ENCODE data around the gene USH2A.

USH2A gene

DNA sequence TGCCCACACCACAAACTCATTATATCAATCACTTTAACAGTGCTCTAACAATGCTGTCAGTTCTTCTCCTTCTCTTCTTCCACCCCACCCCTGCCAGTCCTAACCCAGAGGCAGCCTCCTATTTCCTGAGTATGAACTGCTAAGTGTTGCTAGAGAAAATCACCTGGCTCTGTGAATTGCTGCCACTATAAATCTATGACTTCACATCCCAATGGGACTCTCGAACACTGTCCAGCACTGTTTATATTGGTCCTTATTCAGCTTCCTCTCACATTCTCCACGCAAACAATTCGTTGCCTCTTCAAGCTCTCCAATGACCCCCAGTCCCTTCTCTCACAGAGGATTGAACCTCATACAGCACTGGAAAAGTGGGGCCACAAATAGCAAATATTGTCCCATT lies 27.0 kb upstream of the USH2A start:
- TF ChIP-seq EP300 (IDR thresholded peaks at IDR 0.05; ENCODE audit: borderline replicate concordance) (no peak), EGR1 (IDR thresholded peaks at IDR 0.05) (no peak), FOXM1 (IDR thresholded peaks at IDR 0.05; ENCODE audit: borderline replicate concordance, low read depth) (no peak), YY1 (IDR thresholded peaks at IDR 0.05; ENCODE audit: low read depth) (no peak), TCF12 (IDR thresholded peaks at IDR 0.05; ENCODE audit: low read depth) (no peak), CREB1 (IDR thresholded peaks at IDR 0.05; ENCODE audit: low read depth) (no peak), NFIC (IDR thresholded peaks at IDR 0.05) (no peak), TEAD4 (IDR thresholded peaks at IDR 0.05) (no peak), RAD21 (IDR thresholded peaks at IDR 0.05; ENCODE audit: low read depth) (no peak)
- TF ChIP-seq, protein P1, sequence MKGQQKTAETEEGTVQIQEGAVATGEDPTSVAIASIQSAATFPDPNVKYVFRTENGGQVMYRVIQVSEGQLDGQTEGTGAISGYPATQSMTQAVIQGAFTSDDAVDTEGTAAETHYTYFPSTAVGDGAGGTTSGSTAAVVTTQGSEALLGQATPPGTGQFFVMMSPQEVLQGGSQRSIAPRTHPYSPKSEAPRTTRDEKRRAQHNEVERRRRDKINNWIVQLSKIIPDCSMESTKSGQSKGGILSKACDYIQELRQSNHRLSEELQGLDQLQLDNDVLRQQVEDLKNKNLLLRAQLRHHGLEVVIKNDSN (IDR thresholded peaks at IDR 0.05), result no peak

DNA sequence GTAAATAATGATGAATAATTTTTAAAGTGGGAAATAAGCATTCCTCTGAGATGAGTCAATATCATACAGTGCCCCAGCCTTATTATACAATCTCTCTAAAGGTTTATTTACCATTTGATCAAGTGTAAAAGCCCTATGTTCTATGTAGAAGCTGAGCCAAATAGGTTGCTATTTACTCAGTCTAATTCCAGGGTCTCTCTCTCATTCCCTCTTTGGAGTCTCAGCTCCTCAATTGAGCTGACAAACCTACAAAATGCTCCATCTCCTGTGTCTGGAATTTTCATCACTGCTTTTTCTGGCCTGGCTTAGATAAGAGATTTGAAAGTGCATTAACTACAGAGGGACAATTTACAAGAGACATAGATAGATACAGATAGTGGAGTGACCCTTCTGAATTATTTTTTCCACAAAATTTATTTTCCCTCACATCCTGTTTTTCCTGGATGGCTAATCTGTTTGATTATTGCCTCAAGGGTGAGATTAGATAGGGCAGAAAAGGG lies 24.8 kb upstream of the USH2A start:
- TF ChIP-seq ZBTB7A (IDR thresholded peaks at IDR 0.05; ENCODE audit: low read depth) (no peak), CEBPB (IDR thresholded peaks at IDR 0.05) (no peak), RAD21 (IDR thresholded peaks at IDR 0.05; ENCODE audit: low read depth) (no peak)

DNA sequence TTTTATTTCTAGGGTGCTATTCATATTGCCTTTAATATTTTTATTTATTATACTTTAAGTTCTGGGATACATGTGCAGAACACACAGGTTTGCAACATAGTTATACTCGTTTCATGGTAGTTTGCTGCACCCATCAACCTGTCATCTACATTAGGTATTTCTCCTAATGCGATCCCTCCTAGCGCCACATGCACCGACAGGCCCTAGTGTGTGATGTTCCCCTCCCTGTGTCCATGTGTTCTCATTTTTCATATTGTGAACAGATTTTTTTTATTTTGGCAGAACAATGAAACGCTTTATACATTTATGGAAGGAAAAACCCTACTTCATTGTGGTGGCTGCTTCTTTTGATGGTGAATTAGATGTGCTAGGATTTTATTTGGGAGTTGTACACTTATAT lies 14.4 kb upstream of the USH2A start:
- TF ChIP-seq, protein P1 (IDR thresholded peaks at IDR 0.05), result no peak
- no peak for TF ChIP-seq YY1 (IDR thresholded peaks at IDR 0.05; ENCODE audit: low read depth)
- TF ChIP-seq EP300 (IDR thresholded peaks at IDR 0.05; ENCODE audit: borderline replicate concordance), result no peak
- TF ChIP-seq FOXM1 (IDR thresholded peaks at IDR 0.05; ENCODE audit: borderline replicate concordance, low read depth), result no peak
- TF ChIP-seq ZBTB7A (IDR thresholded peaks at IDR 0.05; ENCODE audit: low read depth), result no peak
- no peak for TF ChIP-seq TEAD4 (IDR thresholded peaks at IDR 0.05)
- TF ChIP-seq EGR1 (IDR thresholded peaks at IDR 0.05), result no peak
- no peak for TF ChIP-seq NFIC (IDR thresholded peaks at IDR 0.05)
- TF ChIP-seq TCF12 (IDR thresholded peaks at IDR 0.05; ENCODE audit: low read depth), result no peak
- TF ChIP-seq CREB1 (IDR thresholded peaks at IDR 0.05; ENCODE audit: low read depth), result no peak
- no peak for TF ChIP-seq CEBPB (IDR thresholded peaks at IDR 0.05)

DNA sequence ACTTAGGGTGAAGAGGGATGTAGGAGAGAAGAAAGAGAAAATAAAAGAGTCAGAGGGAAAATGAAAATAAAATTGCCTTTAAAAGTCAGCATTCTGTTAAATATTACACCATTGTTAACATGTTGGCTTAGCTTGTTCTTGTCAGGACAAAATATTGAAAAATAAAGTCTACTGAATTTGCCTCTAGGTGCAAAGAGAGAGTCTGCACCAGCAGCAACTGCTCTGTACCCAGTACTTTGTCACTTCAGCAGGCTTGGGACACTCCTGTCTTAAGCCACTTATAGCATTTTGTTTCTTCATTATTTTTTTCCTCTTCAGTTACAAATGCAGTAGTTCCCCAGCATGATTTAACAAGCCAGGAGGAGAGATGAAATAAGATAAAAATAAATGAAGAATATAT lies 11.0 kb upstream of the USH2A start:
- no peak for TF ChIP-seq CEBPB (IDR thresholded peaks at IDR 0.05)

DNA sequence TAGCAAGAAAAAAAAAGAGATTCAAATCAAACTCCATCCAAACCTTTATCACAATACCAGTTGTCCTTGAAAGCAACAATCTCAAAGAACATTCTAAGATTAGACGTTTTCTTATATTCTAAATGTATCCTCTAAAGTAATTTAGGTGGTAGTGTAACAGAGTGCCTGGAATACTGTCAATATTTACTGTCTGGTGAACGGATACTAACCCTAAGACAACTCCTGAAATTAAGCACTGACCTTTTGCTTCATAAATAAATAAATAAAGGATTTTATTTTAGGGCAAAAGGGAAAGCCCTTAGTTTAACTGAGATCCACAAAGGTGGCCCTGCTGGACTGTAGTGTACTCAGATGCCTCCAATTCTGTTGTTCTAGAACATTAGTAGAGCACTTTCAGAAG lies 9.9 kb upstream of the USH2A start:
- TF ChIP-seq, protein P2, sequence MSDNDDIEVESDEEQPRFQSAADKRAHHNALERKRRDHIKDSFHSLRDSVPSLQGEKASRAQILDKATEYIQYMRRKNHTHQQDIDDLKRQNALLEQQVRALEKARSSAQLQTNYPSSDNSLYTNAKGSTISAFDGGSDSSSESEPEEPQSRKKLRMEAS (IDR thresholded peaks at IDR 0.05), result no peak
- TF ChIP-seq NFIC (IDR thresholded peaks at IDR 0.05) (no peak), TEAD4 (IDR thresholded peaks at IDR 0.05) (no peak), EGR1 (IDR thresholded peaks at IDR 0.05) (no peak), TAF1 (IDR thresholded peaks at IDR 0.05; ENCODE audit: low read depth) (no peak), CREB1 (IDR thresholded peaks at IDR 0.05; ENCODE audit: low read depth) (no peak), EP300 (IDR thresholded peaks at IDR 0.05; ENCODE audit: borderline replicate concordance) (no peak), ZBTB7A (IDR thresholded peaks at IDR 0.05; ENCODE audit: low read depth) (no peak), FOXM1 (IDR thresholded peaks at IDR 0.05; ENCODE audit: borderline replicate concordance, low read depth) (no peak), CEBPB (IDR thresholded peaks at IDR 0.05) (no peak), TCF12 (IDR thresholded peaks at IDR 0.05; ENCODE audit: low read depth) (no peak), RAD21 (IDR thresholded peaks at IDR 0.05; ENCODE audit: low read depth) (no peak), YY1 (IDR thresholded peaks at IDR 0.05; ENCODE audit: low read depth) (no peak)
- TF ChIP-seq, protein P1 (IDR thresholded peaks at IDR 0.05), result no peak
- TF ChIP-seq, protein P3, sequence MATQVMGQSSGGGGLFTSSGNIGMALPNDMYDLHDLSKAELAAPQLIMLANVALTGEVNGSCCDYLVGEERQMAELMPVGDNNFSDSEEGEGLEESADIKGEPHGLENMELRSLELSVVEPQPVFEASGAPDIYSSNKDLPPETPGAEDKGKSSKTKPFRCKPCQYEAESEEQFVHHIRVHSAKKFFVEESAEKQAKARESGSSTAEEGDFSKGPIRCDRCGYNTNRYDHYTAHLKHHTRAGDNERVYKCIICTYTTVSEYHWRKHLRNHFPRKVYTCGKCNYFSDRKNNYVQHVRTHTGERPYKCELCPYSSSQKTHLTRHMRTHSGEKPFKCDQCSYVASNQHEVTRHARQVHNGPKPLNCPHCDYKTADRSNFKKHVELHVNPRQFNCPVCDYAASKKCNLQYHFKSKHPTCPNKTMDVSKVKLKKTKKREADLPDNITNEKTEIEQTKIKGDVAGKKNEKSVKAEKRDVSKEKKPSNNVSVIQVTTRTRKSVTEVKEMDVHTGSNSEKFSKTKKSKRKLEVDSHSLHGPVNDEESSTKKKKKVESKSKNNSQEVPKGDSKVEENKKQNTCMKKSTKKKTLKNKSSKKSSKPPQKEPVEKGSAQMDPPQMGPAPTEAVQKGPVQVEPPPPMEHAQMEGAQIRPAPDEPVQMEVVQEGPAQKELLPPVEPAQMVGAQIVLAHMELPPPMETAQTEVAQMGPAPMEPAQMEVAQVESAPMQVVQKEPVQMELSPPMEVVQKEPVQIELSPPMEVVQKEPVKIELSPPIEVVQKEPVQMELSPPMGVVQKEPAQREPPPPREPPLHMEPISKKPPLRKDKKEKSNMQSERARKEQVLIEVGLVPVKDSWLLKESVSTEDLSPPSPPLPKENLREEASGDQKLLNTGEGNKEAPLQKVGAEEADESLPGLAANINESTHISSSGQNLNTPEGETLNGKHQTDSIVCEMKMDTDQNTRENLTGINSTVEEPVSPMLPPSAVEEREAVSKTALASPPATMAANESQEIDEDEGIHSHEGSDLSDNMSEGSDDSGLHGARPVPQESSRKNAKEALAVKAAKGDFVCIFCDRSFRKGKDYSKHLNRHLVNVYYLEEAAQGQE (IDR thresholded peaks at IDR 0.05; ENCODE audit: low read depth), result no peak

DNA sequence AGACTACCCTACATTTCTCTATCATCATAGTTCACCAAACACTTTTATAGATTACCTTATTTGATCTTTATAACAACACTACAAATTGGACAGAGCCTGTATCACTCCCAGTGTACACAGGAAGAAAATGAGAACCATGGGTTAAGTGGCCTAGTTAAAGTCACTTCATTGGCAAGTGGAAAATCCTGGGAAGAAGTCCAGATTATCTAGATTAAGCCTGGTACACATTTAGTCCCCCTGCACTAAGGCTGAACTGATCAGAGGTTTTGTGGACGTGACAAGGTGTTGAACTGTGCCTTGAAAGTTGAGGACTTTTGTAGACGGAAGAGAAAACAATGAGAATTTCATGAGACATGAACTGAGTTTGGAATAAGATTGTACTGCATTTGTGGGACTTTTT lies 7.5 kb upstream of the USH2A start:
- no peak for TF ChIP-seq RAD21 (IDR thresholded peaks at IDR 0.05; ENCODE audit: low read depth)
- TF ChIP-seq FOXM1 (IDR thresholded peaks at IDR 0.05; ENCODE audit: borderline replicate concordance, low read depth), result no peak
- TF ChIP-seq TEAD4 (IDR thresholded peaks at IDR 0.05), result no peak
- TF ChIP-seq, protein P2 (IDR thresholded peaks at IDR 0.05), result no peak
- TF ChIP-seq EP300 (IDR thresholded peaks at IDR 0.05; ENCODE audit: borderline replicate concordance), result no peak
- TF ChIP-seq TAF1 (IDR thresholded peaks at IDR 0.05; ENCODE audit: low read depth), result no peak
- TF ChIP-seq, protein P1 (IDR thresholded peaks at IDR 0.05), result no peak
- no peak for TF ChIP-seq TCF12 (IDR thresholded peaks at IDR 0.05; ENCODE audit: low read depth)
- no peak for TF ChIP-seq ZBTB7A (IDR thresholded peaks at IDR 0.05; ENCODE audit: low read depth)
- TF ChIP-seq EGR1 (IDR thresholded peaks at IDR 0.05), result no peak
- no peak for TF ChIP-seq CEBPB (IDR thresholded peaks at IDR 0.05)
- TF ChIP-seq NFIC (IDR thresholded peaks at IDR 0.05), result no peak

DNA sequence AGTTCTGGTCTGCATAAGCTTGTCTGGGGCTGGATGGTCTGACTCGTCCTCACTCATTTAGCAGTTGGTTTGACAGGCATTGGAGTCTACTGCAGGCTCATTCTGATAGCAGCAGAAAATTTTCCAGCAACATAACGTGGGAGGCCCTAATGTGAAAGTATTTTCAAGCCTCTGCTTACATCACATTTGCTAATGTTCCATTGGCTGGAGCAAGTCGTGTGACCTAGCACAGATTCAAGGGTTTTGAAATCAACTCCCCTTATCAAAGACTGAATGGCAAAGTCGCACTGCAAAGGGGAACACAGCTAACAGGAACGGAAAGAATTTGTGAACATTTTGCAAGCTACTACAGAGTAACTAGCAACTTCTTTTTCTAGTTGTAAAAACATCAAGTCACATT lies 2.3 kb upstream of the USH2A start:
- TF ChIP-seq CEBPB (IDR thresholded peaks at IDR 0.05), result no peak
- TF ChIP-seq ZBTB7A (IDR thresholded peaks at IDR 0.05; ENCODE audit: low read depth), result no peak
- TF ChIP-seq TEAD4 (IDR thresholded peaks at IDR 0.05), result no peak
- TF ChIP-seq NFIC (IDR thresholded peaks at IDR 0.05), result no peak
- TF ChIP-seq TAF1 (IDR thresholded peaks at IDR 0.05; ENCODE audit: low read depth), result no peak
- no peak for TF ChIP-seq RAD21 (IDR thresholded peaks at IDR 0.05; ENCODE audit: low read depth)
